Measurements from ENCODE around the gene CFAP57.

Gene CFAP57

GRCh38 chr1:43282220-43283195 lies 110.4 kb downstream of the CFAP57 start:
- no peak for TF ChIP-seq CTCF (IDR thresholded peaks at IDR 0.05; ENCODE audit: borderline replicate concordance, insufficient read depth, low read depth, low read length)
- H3K4me3 ChIP-seq (ENCODE audit: low read depth, low read length) = no peak overlapping the region

DNA sequence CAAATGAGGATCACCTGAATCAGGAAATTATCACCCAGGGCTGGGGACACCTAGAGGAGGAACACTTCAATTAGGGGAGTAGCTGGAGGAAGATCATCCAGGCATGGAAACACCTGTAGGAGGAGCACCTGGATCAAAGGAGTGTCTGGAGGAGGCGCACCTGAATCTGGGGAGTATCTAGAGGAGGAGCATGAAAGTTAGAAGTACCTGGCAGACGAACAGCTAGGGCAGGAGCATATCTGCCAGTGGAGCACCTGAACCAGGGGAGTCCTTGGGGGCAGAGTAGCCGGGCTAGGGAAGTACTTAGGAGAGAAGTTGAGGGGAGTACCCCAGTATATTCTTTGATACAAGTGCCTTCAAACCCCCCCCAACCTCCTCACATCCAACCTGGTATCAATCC lies 111.9 kb downstream of the CFAP57 start:
- no peak overlapping the region for H3K4me3 ChIP-seq (ENCODE audit: low read depth, low read length)

GRCh38 chr1:43284546-43285110 lies 112.5 kb downstream of the CFAP57 start:
- no peak for TF ChIP-seq CTCF (IDR thresholded peaks at IDR 0.05; ENCODE audit: borderline replicate concordance, insufficient read depth, low read depth, low read length)
- no peak overlapping the region for H3K4me3 ChIP-seq (ENCODE audit: low read depth, low read length)

More for the DNA sequence above, 111.9 kb downstream of the CFAP57 start:
- no peak for TF ChIP-seq CTCF (IDR thresholded peaks at IDR 0.05; ENCODE audit: borderline replicate concordance, insufficient read depth, low read depth, low read length)

GRCh38 chr1:43285269-43285990 lies 113.3 kb downstream of the CFAP57 start, which contains the start of gene C1orf210:
Gene C1orf210 (minus strand): TSS chr1:43285581. CDS start chr1:43283270, 2,311 bp downstream.
- no peak for TF ChIP-seq CTCF (IDR thresholded peaks at IDR 0.05; ENCODE audit: borderline replicate concordance, insufficient read depth, low read depth, low read length)
- H3K4me3 ChIP-seq (ENCODE audit: low read depth, low read length) = no peak within 1 kb of the TSS

DNA sequence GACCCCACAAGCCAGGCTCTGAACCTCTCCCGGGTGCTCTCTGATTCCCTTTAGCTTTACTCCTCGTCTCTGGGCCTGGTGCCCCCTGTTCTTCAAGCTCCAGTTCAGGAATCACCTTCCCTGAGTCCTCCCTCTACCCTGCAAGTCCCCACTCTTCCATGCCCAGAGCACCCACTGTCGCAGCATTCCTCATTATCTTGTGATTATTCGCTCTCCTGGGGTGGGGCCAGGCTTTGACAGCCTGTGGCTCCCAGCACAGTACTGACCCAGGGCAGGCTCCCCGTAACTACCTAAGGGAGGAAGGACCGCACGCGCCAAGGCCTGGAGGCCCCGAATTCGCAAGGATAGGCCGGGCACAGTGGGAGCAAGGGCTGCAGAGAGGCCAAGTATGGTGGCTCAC lies 114.0 kb downstream of the CFAP57 start:
- H3K4me3 ChIP-seq (ENCODE audit: low read depth, low read length) = no peak overlapping the region
- TF ChIP-seq CTCF (IDR thresholded peaks at IDR 0.05; ENCODE audit: borderline replicate concordance, insufficient read depth, low read depth, low read length) = no peak

DNA sequence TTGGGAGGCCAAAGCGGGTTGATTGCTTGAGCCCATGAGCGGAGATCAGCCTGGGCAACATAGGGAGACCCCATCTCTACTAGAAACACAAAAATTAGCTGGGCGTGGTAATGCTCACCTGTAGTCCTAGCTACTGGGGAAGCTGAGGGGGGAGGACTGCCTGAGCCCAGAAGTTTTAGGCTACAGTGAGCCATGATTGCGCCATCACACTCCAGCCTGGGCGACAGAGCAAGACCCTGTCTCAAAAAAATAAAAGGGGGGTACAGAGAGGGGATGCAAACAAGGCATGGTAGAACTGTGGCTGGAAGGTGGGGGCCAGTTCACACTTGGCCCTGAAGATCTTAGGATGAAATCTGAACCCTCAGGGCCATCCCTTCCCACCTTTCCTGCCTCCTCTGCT lies 114.4 kb downstream of the CFAP57 start:
- no peak overlapping the region for H3K4me3 ChIP-seq (ENCODE audit: low read depth, low read length)
- no peak for TF ChIP-seq CTCF (IDR thresholded peaks at IDR 0.05; ENCODE audit: borderline replicate concordance, insufficient read depth, low read depth, low read length)
